ENCODE measurements around the gene PLEKHH2.

DNA sequence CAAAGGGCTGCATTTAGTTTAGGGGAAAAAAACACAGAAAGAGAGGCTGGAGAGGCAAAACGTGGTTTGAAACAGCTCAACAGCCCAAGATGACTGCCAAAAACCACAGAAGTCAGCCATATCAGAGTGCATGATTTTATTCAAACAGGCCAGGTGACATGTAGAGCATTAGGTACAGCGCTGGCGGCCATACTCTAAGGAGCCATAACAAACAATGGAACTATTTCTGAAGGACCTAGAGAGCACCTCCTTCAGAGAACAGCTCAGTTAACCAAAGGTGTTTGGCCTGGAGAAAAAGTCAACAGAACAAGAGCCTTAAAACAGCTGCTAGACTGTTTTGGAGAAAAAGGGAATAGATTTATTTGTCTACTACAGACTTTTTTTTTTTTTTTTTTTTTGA, 43.8 kb upstream of the PLEKHH2 start:
- TF ChIP-seq, protein P1, sequence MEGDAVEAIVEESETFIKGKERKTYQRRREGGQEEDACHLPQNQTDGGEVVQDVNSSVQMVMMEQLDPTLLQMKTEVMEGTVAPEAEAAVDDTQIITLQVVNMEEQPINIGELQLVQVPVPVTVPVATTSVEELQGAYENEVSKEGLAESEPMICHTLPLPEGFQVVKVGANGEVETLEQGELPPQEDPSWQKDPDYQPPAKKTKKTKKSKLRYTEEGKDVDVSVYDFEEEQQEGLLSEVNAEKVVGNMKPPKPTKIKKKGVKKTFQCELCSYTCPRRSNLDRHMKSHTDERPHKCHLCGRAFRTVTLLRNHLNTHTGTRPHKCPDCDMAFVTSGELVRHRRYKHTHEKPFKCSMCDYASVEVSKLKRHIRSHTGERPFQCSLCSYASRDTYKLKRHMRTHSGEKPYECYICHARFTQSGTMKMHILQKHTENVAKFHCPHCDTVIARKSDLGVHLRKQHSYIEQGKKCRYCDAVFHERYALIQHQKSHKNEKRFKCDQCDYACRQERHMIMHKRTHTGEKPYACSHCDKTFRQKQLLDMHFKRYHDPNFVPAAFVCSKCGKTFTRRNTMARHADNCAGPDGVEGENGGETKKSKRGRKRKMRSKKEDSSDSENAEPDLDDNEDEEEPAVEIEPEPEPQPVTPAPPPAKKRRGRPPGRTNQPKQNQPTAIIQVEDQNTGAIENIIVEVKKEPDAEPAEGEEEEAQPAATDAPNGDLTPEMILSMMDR (IDR thresholded peaks at IDR 0.05): no peak
- TF ChIP-seq POLR2AphosphoS5 (IDR thresholded peaks at IDR 0.05): no peak
- no peak for TF ChIP-seq POLR2A (IDR thresholded peaks at IDR 0.05)
